ENCODE measurements around the gene SEMA5A.

DNA sequence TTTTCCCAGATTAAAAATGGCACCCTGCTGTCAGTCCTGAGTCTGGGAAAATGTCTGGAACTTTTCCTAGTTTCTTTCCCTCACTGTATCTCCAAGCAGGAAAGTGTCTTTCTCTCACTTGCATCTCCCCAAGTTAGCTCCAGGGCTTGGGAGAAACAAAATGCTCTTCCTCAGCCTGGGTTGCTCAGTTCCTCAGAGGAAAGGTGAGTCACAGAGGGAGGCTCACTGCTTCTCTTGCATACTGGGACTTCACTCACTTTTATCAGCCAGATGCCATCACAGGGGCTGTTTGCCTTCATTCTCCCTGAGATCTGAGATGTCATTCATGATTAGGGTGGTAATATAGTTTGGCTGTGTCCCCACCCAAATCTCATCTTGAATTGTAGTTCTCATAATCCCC is 519.9 kb downstream of the SEMA5A start:
- TF ChIP-seq, protein P1, sequence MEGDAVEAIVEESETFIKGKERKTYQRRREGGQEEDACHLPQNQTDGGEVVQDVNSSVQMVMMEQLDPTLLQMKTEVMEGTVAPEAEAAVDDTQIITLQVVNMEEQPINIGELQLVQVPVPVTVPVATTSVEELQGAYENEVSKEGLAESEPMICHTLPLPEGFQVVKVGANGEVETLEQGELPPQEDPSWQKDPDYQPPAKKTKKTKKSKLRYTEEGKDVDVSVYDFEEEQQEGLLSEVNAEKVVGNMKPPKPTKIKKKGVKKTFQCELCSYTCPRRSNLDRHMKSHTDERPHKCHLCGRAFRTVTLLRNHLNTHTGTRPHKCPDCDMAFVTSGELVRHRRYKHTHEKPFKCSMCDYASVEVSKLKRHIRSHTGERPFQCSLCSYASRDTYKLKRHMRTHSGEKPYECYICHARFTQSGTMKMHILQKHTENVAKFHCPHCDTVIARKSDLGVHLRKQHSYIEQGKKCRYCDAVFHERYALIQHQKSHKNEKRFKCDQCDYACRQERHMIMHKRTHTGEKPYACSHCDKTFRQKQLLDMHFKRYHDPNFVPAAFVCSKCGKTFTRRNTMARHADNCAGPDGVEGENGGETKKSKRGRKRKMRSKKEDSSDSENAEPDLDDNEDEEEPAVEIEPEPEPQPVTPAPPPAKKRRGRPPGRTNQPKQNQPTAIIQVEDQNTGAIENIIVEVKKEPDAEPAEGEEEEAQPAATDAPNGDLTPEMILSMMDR (IDR thresholded peaks at IDR 0.05), result no peak
- TF ChIP-seq SIN3A (IDR thresholded peaks at IDR 0.05; ENCODE audit: borderline replicate concordance, low read depth, low read length) (no peak), POLR2AphosphoS5 (IDR thresholded peaks at IDR 0.05; ENCODE audit: low read depth, low read length) (no peak), TAF1 (IDR thresholded peaks at IDR 0.05; ENCODE audit: borderline replicate concordance, low read depth, low read length) (no peak), EZH2phosphoT487 (IDR thresholded peaks at IDR 0.05; ENCODE audit: borderline replicate concordance, low read depth) (no peak)
- TF ChIP-seq, protein P2, sequence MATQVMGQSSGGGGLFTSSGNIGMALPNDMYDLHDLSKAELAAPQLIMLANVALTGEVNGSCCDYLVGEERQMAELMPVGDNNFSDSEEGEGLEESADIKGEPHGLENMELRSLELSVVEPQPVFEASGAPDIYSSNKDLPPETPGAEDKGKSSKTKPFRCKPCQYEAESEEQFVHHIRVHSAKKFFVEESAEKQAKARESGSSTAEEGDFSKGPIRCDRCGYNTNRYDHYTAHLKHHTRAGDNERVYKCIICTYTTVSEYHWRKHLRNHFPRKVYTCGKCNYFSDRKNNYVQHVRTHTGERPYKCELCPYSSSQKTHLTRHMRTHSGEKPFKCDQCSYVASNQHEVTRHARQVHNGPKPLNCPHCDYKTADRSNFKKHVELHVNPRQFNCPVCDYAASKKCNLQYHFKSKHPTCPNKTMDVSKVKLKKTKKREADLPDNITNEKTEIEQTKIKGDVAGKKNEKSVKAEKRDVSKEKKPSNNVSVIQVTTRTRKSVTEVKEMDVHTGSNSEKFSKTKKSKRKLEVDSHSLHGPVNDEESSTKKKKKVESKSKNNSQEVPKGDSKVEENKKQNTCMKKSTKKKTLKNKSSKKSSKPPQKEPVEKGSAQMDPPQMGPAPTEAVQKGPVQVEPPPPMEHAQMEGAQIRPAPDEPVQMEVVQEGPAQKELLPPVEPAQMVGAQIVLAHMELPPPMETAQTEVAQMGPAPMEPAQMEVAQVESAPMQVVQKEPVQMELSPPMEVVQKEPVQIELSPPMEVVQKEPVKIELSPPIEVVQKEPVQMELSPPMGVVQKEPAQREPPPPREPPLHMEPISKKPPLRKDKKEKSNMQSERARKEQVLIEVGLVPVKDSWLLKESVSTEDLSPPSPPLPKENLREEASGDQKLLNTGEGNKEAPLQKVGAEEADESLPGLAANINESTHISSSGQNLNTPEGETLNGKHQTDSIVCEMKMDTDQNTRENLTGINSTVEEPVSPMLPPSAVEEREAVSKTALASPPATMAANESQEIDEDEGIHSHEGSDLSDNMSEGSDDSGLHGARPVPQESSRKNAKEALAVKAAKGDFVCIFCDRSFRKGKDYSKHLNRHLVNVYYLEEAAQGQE (IDR thresholded peaks at IDR 0.05; ENCODE audit: low read depth, low read length), result no peak
- TF ChIP-seq, protein P3, sequence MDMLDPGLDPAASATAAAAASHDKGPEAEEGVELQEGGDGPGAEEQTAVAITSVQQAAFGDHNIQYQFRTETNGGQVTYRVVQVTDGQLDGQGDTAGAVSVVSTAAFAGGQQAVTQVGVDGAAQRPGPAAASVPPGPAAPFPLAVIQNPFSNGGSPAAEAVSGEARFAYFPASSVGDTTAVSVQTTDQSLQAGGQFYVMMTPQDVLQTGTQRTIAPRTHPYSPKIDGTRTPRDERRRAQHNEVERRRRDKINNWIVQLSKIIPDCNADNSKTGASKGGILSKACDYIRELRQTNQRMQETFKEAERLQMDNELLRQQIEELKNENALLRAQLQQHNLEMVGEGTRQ (IDR thresholded peaks at IDR 0.05; ENCODE audit: borderline replicate concordance, low read depth, low read length), result no peak
